Measurements from ENCODE around the gene SLC35B4. TPM values are rescaled to one million over a fixed set of nuclear protein-coding genes. Genes with fewer than 3 reads are reported as not detected.
"Not testable (repeated sequence)": the region's sequence is repeated elsewhere in the genome, so short reads cannot be mapped to it uniquely, and the experiment has no call there.

SLC35B4 gene
- total RNA-seq, 1 experiment from 2014 or later = 20.0 TPM

GRCh38 chr7:134295982-134296381, 20.7 kb downstream of the SLC35B4 start:
- not testable (repeated sequence) for DNase-seq (ENCODE audit: extremely low read depth, low read depth)

GRCh38 chr7:134293002-134293740, 23.6 kb downstream of the SLC35B4 start:
- no peak for DNase-seq (ENCODE audit: extremely low read depth, low read depth)

- DNase-seq (ENCODE audit: extremely low read depth, low read depth) = no peak
Measured at GRCh38 chr7:134290286-134290685, 26.4 kb downstream of the SLC35B4 start.

GRCh38 chr7:134289841-134290240, 26.9 kb downstream of the SLC35B4 start:
- DNase-seq (ENCODE audit: extremely low read depth, low read depth) = no peak

- DNase-seq (ENCODE audit: extremely low read depth, low read depth) = no peak
Measured at GRCh38 chr7:134289423-134289822, 27.3 kb downstream of the SLC35B4 start.

GRCh38 chr7:134287916-134288659, 28.6 kb downstream of the SLC35B4 start:
- DNase-seq (ENCODE audit: extremely low read depth, low read depth) = no peak

GRCh38 chr7:134284952-134285351, 31.8 kb downstream of the SLC35B4 start:
- DNase-seq (ENCODE audit: extremely low read depth, low read depth) = no peak

GRCh38 chr7:134284011-134284410, 32.7 kb downstream of the SLC35B4 start:
- DNase-seq (ENCODE audit: extremely low read depth, low read depth) = no peak

GRCh38 chr7:134280508-134280907, 36.2 kb downstream of the SLC35B4 start:
- DNase-seq (ENCODE audit: extremely low read depth, low read depth) = no peak

- no peak for DNase-seq (ENCODE audit: extremely low read depth, low read depth)
Measured at GRCh38 chr7:134279898-134280297, 36.8 kb downstream of the SLC35B4 start.

- no peak for DNase-seq (ENCODE audit: extremely low read depth, low read depth)
Measured at GRCh38 chr7:134279336-134279735, 37.4 kb downstream of the SLC35B4 start.

- no peak for DNase-seq (ENCODE audit: extremely low read depth, low read depth)
Measured at GRCh38 chr7:134278502-134279153, 38.1 kb downstream of the SLC35B4 start.

- no peak for DNase-seq (ENCODE audit: extremely low read depth, low read depth)
Measured at GRCh38 chr7:134276951-134277350, 39.8 kb downstream of the SLC35B4 start.

- DNase-seq (ENCODE audit: extremely low read depth, low read depth) = no peak
Measured at GRCh38 chr7:134262322-134262721, 54.4 kb downstream of the SLC35B4 start.

GRCh38 chr7:134255814-134256213, 60.9 kb downstream of the SLC35B4 start:
- no peak for DNase-seq (ENCODE audit: extremely low read depth, low read depth)

GRCh38 chr7:134254311-134254710, 62.4 kb downstream of the SLC35B4 start:
- DNase-seq (ENCODE audit: extremely low read depth, low read depth) = peak; percentile 7

GRCh38 chr7:134248196-134248595, 68.5 kb downstream of the SLC35B4 start:
- no peak for DNase-seq (ENCODE audit: extremely low read depth, low read depth)

GRCh38 chr7:134246761-134247160, 70.0 kb downstream of the SLC35B4 start:
- no peak for DNase-seq (ENCODE audit: extremely low read depth, low read depth)

- no peak for DNase-seq (ENCODE audit: extremely low read depth, low read depth)
Measured at GRCh38 chr7:134246347-134246746, 70.4 kb downstream of the SLC35B4 start.

GRCh38 chr7:134245253-134245652, 71.5 kb downstream of the SLC35B4 start:
- no peak for DNase-seq (ENCODE audit: extremely low read depth, low read depth)
